A673 (cell line): ENCODE data around the gene PDE11A. TPM values are rescaled to one million over a fixed set of nuclear protein-coding genes. Genes with fewer than 3 reads are reported as not detected.

Experiments
- BruUV-seq: library from RNA; stranded (reverse); fragments of 400-500 nt; replicated peaks from 2 replicates; lab custom pipeline; 2021; lab: Mats Ljungman, UMichigan
- CTCF ChIA-PET: fragments of 300-600 bp; sonication (Branson Sonifier 250); formaldehyde crosslinking; loops from one replicate; lab custom pipeline; 2022; ENCODE audit warnings: antibody characterized with exemption; lab: Charles Lee
- POLR2A ChIA-PET: fragments of 300-600 bp; sonication (Branson Sonifier 250); formaldehyde crosslinking; loops from one replicate; lab custom pipeline; 2022; ENCODE audit warnings: antibody characterized with exemption; ENCODE audit not compliant: low non-redundant PET; lab: Charles Lee
- DNase-seq: peaks from one replicate; pipeline ENCODE4 v3.0.0-alpha.2; 2015; ENCODE audit warnings: low spot score
- H3K27ac ChIP-seq: fragments of 200-600 bp; sonication (generic); 2 replicates; pipeline ENCODE4 v1.5.1; 2016; ENCODE audit warnings: mixed run types, low read depth, mild to moderate bottlenecking, mixed read lengths, antibody characterized with exemption, low read length; ENCODE audit not compliant: poor library complexity, severe bottlenecking
- H3K27me3 ChIP-seq: fragments of 200-600 bp; sonication (generic); replicated peaks from 2 replicates; pipeline ENCODE4 v1.6.1; 2017; ENCODE audit warnings: mixed run types, low read depth, mild to moderate bottlenecking, mixed read lengths, antibody characterized with exemption, low read length; ENCODE audit not compliant: insufficient read depth, poor library complexity
- H3K36me3 ChIP-seq: fragments of 200-600 bp; sonication (generic); 2 replicates; pipeline ENCODE4 v1.6.1; 2016; ENCODE audit warnings: mixed run types, mild to moderate bottlenecking, mixed read lengths, antibody characterized with exemption, low read length; ENCODE audit not compliant: insufficient read depth, poor library complexity, severe bottlenecking
- H3K4me1 ChIP-seq: fragments of 200-600 bp; sonication (generic); 2 replicates; pipeline ENCODE4 v1.6.1; 2017; ENCODE audit warnings: mixed run types, mild to moderate bottlenecking, mixed read lengths, antibody characterized with exemption, low read length; ENCODE audit not compliant: insufficient read depth, poor library complexity, severe bottlenecking
- H3K4me3 ChIP-seq: fragments of 200-600 bp; sonication (generic); 2 replicates; pipeline ENCODE4 v1.5.1; 2016; ENCODE audit warnings: low read depth, mixed run types, mild to moderate bottlenecking, mixed read lengths, low read length; ENCODE audit not compliant: poor library complexity, severe bottlenecking
- H3K9me3 ChIP-seq: fragments of 200-600 bp; sonication (generic); 2 replicates; pipeline ENCODE4 v1.6.1; 2016; ENCODE audit warnings: mixed run types, low read depth, mild to moderate bottlenecking, mixed read lengths, antibody characterized with exemption, low read length; ENCODE audit not compliant: poor library complexity, severe bottlenecking
- EZH2 ChIP-seq: fragments of 200-600 bp; sonication (generic); IDR thresholded peaks from 2 replicates; pipeline ENCODE4 v1.6.1; 2017; ENCODE audit warnings: borderline replicate concordance, low read depth, mild to moderate bottlenecking, mixed read lengths, antibody characterized with exemption, low read length; ENCODE audit not compliant: poor library complexity, severe bottlenecking
- intact Hi-C: fragments of 100-400 bp; cut with micrococcal nuclease; formaldehyde crosslinking; loops from one replicate; pipeline ENCODE4 v1.10.0; 2022; ENCODE audit not compliant: unreplicated experiment
- total RNA-seq: library from RNA; stranded (reverse); gene quantifications from 2 replicates; pipeline ENCODE4 v1.2.3, GENCODE V29; 2021
- TF ChIP-seq, protein P1 (sequence below): fragments of 300-800, 200-600 bp; sonication (generic); conservative IDR thresholded peaks from 2 replicates; pipeline ENCODE4 v1.5.1; 2017; ENCODE audit warnings: low read depth, mild to moderate bottlenecking, antibody characterized with exemption, low read length, moderate library complexity, mixed read lengths

The PDE11A gene
- total RNA-seq, 1 experiment from 2014 or later, result not detected

DNA sequence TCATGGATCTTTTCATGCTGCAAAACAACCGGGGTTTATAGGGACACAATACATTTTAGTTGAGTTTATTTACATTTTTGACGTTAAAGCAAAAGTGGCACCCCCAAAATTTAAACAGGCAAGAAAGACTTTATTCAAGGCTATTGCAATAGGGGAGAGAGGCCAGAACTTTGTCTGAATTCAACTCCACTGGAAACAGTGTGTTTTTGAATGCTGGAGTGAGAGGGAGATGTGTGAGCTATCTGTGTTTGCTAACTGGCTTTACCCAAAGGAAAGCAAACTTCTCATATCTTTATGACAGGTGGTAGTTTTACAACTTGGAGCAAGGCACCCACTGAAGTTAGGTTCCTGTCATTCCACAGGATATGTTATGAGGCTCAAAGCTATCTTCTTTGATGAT, 472.6 kb downstream of the PDE11A start:
- Histone ChIP-seq H3K4me1 (peaks cover 42% of the 10 kb centered on the region), H3K36me3 (no peaks in the 10 kb centered on the region), H3K4me3 (no peak overlapping the region), H3K9me3 (no peaks in the 10 kb centered on the region), H3K27me3 (no peaks in the 10 kb centered on the region), H3K27ac (no peak overlapping the region)
- CTCF ChIA-PET, result no interaction called here
- BruUV-seq, result no TSS peak
- TF ChIP-seq EZH2, result no peak
- TF ChIP-seq, protein P1, sequence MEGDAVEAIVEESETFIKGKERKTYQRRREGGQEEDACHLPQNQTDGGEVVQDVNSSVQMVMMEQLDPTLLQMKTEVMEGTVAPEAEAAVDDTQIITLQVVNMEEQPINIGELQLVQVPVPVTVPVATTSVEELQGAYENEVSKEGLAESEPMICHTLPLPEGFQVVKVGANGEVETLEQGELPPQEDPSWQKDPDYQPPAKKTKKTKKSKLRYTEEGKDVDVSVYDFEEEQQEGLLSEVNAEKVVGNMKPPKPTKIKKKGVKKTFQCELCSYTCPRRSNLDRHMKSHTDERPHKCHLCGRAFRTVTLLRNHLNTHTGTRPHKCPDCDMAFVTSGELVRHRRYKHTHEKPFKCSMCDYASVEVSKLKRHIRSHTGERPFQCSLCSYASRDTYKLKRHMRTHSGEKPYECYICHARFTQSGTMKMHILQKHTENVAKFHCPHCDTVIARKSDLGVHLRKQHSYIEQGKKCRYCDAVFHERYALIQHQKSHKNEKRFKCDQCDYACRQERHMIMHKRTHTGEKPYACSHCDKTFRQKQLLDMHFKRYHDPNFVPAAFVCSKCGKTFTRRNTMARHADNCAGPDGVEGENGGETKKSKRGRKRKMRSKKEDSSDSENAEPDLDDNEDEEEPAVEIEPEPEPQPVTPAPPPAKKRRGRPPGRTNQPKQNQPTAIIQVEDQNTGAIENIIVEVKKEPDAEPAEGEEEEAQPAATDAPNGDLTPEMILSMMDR, result no peak
- no peak for DNase-seq
- intact Hi-C loops, result loop anchor here (5.0 kb wide), 2 partner anchors 183 to 263 kb away; no protein-coding TSS in a partner anchor
- POLR2A ChIA-PET, result interaction anchor here (0.6 kb wide), 1 partner anchor 814 kb away, joined by 3 read pairs; no protein-coding TSS in a partner anchor

DNA sequence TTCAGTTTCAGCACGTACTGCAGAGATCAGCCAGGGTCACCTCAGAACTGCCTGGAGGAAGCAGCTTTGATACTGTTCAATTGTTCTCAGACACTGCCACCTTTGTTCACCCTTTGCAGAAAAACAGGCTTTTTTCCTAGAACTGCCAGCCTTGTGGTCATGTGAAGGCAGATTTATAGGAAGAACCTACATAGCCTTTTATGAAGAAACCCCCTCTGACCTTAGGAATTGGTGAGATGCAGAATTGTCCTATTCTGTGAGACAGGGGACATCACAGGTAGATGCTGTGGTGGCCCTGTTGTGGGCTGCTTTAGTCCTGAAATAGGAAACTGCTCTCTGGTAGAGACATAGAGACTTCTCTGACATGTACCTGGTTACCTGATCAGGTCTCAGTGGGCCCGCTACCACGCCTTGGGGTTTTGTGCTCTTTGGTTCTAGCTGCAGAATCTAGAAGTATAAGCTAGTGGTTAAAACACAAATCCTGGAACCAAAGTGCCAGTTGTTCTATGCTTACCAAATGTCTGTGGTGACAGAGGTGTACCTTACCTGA, 473.4 kb downstream of the PDE11A start:
- no peak overlapping the region for H3K4me3 ChIP-seq

DNA sequence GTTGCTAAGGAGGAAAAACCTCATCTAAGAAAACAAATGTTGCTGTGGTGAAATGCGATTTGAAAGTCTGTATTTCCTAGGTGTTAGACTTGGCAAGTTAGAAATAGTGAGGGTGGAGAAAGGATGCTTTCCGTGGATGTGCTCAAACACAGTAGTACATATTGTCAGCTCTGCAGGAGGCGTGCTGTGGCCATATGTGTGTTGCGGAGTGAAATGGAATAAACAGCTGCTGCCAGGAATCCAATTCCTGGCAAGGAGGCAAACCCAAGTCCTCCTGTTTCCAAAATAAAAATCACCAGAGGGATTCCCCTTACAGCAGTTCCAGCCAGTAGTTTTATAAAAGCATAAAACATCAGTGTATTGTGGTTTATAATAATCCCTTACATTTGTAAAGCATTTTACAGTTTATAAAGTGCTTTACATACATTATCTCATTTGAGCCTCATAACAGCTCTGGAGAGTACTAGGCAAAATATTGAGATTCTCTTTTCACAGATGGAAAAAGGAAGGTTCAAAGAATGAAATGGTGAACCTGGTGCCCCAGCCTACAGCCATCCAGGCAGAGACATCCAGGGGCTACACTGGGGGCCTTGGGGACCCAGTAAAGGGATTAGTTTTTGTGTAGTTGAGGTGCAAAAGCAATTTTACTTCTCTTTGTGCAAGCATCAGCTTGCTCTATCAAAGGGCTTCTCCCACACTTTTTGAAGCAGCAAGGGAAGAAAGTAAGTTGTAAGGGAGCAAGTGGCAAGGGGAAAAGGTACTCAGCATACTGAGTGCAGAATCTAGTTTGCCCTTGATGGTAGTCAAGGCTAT, 474.0 kb downstream of the PDE11A start:
- ChIA-PET CTCF (no interaction called here), POLR2A (no interaction called here)
- H3K27ac ChIP-seq, result no peak overlapping the region
- peak; percentile 49 for DNase-seq
- TF ChIP-seq, protein P1, result no peak
- TF ChIP-seq EZH2, result no peak
- peaks cover 27% of the 10 kb centered on the region for H3K4me1 ChIP-seq
- intact Hi-C loops, result no loop called here
- no peaks in the 10 kb centered on the region for H3K27me3 ChIP-seq
- no peaks in the 10 kb centered on the region for H3K9me3 ChIP-seq
- no peaks in the 10 kb centered on the region for H3K36me3 ChIP-seq
- BruUV-seq, result no TSS peak
- no peak overlapping the region for H3K4me3 ChIP-seq

More for the DNA sequence above, 473.4 kb downstream of the PDE11A start:
- ChIA-PET CTCF (no interaction called here), POLR2A (no interaction called here)
- intact Hi-C loops, result no loop called here
- no peaks in the 10 kb centered on the region for H3K27me3 ChIP-seq
- H3K27ac ChIP-seq, result no peak overlapping the region
- TF ChIP-seq, protein P1, result no peak
- no peak for TF ChIP-seq EZH2
- no peaks in the 10 kb centered on the region for H3K36me3 ChIP-seq
- no peaks in the 10 kb centered on the region for H3K9me3 ChIP-seq
- no peak for DNase-seq
- BruUV-seq, result no TSS peak
- H3K4me1 ChIP-seq, result peaks cover 34% of the 10 kb centered on the region
